Kidney (tissue), 14 donors: Measurements from ENCODE around the gene TSHR. TPM values are rescaled to one million over a fixed set of nuclear protein-coding genes. Genes with fewer than 3 reads are reported as not detected.

Experiments
- DNase-seq, 5 donors: peaks; one replicate each; pipeline ENCODE4 v3.0.0-alpha.2; 2013 to 2020
- FAIRE-seq: peaks from 2 replicates; lab custom pipeline; 2012; peaks lifted over from hg19 to GRCh38; lab: Jason Lieb, UNC
- H3K27ac ChIP-seq, 2 donors: one replicate each; pipeline ENCODE4 v1.7.0; 2013; ENCODE audit warnings: low read depth in 2 of 2, low read length in 2 of 2, inconsistent platforms in 1 of 2
- H3K27me3 ChIP-seq: one replicate; pipeline ENCODE4 v1.7.1; 2013; ENCODE audit warnings: low read length, inconsistent platforms; ENCODE audit not compliant: control insufficient read depth, insufficient read depth
- H3K36me3 ChIP-seq, 3 donors: one replicate each; pipeline versions ENCODE4 v1.7.0 to v1.7.1; 2013; ENCODE audit warnings: low read length in 3 of 3, control low read depth in 1 of 3, inconsistent platforms in 1 of 3; ENCODE audit not compliant: insufficient read depth in 3 of 3, control insufficient read depth in 2 of 3
- H3K4me1 ChIP-seq, 3 donors: one replicate each; pipeline versions ENCODE4 v1.7.0 to v1.7.1; 2013; ENCODE audit warnings: low read length in 3 of 3, inconsistent platforms in 1 of 3, low read depth in 1 of 3; ENCODE audit not compliant: control insufficient read depth in 2 of 3, insufficient read depth in 2 of 3
- H3K4me3 ChIP-seq, 3 donors: one replicate each; pipeline versions ENCODE4 v1.7.0 to v1.8.1; 2013; ENCODE audit warnings: low read length in 3 of 3, control low read depth in 1 of 3, inconsistent platforms in 1 of 3
- H3K9ac ChIP-seq, 3 donors: one replicate each; pipeline versions ENCODE4 v1.7.0 to v1.7.1; 2013; ENCODE audit warnings: low read length in 3 of 3, control low read depth in 1 of 3, inconsistent platforms in 1 of 3
- H3K9me3 ChIP-seq, 3 donors: one replicate each; pipeline versions ENCODE4 v1.7.0 to v1.7.1; 2013; ENCODE audit warnings: low read length in 3 of 3, control low read depth in 1 of 3, inconsistent platforms in 1 of 3; ENCODE audit not compliant: control insufficient read depth in 2 of 3, insufficient read depth in 1 of 3
- intact Hi-C: fragments of 100-400 bp; cut with DNase I; formaldehyde crosslinking; loops from one replicate; pipeline ENCODE4 v1.11.1; 2022
- polyA plus RNA-seq: library from polyadenylated mRNA; stranded (reverse); fragments of 350-450 nt; fragmentation: Illumina TruSeq; extraction: RNeasy Lipid Tissue Mini Kit (QIAGEN cat#74804); gene quantifications from one replicate; pipeline ENCODE4 v1.2.3, GENCODE V29; 2014; ENCODE audit warnings: low read depth, low replicate concordance; ENCODE audit not compliant: insufficient read depth
- total RNA-seq: library from RNA; stranded (reverse); fragmentation: NEBNext Ultra II Directional; extraction: Animal tissue kit (Norgen Biotek cat#: 25700); gene quantifications from one replicate; pipeline ENCODE4 v1.2.1, GENCODE V29; 2021
- TF ChIP-seq, protein P1 (sequence below): IDR thresholded peaks from 3 replicates; pipeline ENCODE4 v1.5.1; 2012; ENCODE audit warnings: mild to moderate bottlenecking, moderate library complexity, borderline replicate concordance; ENCODE audit not compliant: insufficient read depth; ENCODE audit errors: extremely low read depth
- donor health status: control.
- donor health status: control.
- donor health status: control.
- donor health status: control.
- donor health status: control.
- donor health status: DM: yes; HTN: yes; CAD: no.
- donor health status: Normal renal cell carcinoma (clear cell type).

Gene TSHR
- total and polyA plus RNA-seq, 2 donors from 2014 or later: 0.98 TPM; not detected in 1

DNA sequence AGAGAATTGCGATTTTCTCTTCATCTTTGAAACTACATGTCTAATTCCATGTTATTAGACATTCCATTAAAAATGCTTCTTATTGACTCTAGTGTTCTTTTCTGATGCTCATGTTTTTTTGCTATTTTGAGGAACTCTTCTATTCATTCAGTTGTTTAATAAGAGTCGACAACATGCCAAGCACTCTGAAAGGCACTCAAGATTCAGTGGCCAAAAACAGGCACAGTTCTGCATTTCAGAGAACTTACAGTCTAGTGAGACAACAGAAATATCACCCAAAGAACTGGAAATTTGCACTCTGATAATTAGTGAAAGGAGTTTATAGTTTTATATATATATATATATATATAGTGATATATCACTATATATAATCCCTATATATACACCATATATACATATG is 111.7 kb downstream of the TSHR start:
- intact Hi-C loops: no loop called here
- no peak overlapping the region for H3K27ac ChIP-seq
- FAIRE-seq: no peak

DNA sequence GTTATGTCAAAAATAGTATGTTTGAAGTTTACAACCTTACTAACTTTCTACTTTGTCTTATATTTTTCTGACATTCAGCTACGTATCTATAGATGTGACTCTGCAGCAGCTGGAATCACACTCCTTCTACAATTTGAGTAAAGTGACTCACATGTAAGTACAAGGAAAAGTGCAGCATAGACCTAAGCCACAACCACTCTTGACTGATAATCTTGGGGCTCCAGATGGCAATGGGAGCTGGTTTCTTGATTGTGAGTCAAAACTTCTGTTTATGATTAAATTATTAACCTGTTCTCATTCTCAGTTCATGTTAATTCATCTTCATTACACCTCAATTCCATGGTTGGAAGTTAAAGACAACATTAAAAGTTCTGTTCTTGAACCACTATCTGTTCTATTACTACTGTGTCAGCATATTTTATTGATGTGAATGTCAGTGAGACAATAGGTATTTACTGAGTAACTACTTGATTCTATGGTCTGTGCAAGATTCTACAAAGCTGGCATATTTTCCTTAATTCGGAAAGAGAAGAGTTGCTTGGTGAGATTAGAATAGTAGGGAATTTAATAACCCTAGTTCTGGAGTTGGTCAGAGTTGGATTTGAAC is 112.9 kb downstream of the TSHR start:
- no peak overlapping the region for H3K9ac ChIP-seq
- H3K9me3 ChIP-seq: no peaks in the 10 kb centered on the region
- no peaks in the 10 kb centered on the region for H3K4me1 ChIP-seq
- intact Hi-C loops: no loop called here
- no peak overlapping the region for H3K27ac ChIP-seq
- FAIRE-seq (no peak), DNase-seq (no peak)
- H3K36me3 ChIP-seq: no peaks in the 10 kb centered on the region
- H3K27me3 ChIP-seq: no peaks in the 10 kb centered on the region
- no peak overlapping the region for H3K4me3 ChIP-seq
- TF ChIP-seq, protein P1, sequence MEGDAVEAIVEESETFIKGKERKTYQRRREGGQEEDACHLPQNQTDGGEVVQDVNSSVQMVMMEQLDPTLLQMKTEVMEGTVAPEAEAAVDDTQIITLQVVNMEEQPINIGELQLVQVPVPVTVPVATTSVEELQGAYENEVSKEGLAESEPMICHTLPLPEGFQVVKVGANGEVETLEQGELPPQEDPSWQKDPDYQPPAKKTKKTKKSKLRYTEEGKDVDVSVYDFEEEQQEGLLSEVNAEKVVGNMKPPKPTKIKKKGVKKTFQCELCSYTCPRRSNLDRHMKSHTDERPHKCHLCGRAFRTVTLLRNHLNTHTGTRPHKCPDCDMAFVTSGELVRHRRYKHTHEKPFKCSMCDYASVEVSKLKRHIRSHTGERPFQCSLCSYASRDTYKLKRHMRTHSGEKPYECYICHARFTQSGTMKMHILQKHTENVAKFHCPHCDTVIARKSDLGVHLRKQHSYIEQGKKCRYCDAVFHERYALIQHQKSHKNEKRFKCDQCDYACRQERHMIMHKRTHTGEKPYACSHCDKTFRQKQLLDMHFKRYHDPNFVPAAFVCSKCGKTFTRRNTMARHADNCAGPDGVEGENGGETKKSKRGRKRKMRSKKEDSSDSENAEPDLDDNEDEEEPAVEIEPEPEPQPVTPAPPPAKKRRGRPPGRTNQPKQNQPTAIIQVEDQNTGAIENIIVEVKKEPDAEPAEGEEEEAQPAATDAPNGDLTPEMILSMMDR: no peak

More for the DNA sequence above, 111.7 kb downstream of the TSHR start:
- no peak overlapping the region for H3K9ac ChIP-seq
- H3K4me1 ChIP-seq: no peaks in the 10 kb centered on the region
- no peak for DNase-seq
- TF ChIP-seq, protein P1: no peak
- H3K9me3 ChIP-seq: no peaks in the 10 kb centered on the region
- no peak overlapping the region for H3K4me3 ChIP-seq
- no peaks in the 10 kb centered on the region for H3K36me3 ChIP-seq
- no peaks in the 10 kb centered on the region for H3K27me3 ChIP-seq

DNA sequence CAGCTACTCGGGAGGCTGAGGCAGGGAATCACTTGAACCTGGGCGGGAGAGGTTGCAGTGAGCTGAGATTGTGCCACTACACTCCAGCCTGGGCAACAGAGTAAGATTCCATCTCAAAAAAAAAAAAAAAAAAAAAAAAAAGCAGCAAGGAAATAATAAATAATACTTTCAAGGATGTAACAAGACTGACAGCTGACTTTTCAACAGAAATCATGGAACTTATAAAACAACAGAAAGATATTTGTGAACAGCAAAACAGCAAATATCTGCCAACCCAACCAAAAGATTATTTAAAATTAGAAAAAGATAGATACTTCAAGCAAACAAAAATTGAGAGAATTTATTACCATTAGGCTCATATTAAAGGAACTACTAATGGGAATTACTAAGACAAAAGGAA is 115.1 kb downstream of the TSHR start:
- intact Hi-C loops: no loop called here
- TF ChIP-seq, protein P1: no peak
- H3K4me3 ChIP-seq: no peak overlapping the region
- H3K27me3 ChIP-seq: no peaks in the 10 kb centered on the region
- no peaks in the 10 kb centered on the region for H3K36me3 ChIP-seq
- no peak overlapping the region for H3K9ac ChIP-seq
- FAIRE-seq (no peak), DNase-seq (no peak)
- no peaks in the 10 kb centered on the region for H3K9me3 ChIP-seq
- H3K27ac ChIP-seq: no peak overlapping the region
- H3K4me1 ChIP-seq: no peaks in the 10 kb centered on the region

DNA sequence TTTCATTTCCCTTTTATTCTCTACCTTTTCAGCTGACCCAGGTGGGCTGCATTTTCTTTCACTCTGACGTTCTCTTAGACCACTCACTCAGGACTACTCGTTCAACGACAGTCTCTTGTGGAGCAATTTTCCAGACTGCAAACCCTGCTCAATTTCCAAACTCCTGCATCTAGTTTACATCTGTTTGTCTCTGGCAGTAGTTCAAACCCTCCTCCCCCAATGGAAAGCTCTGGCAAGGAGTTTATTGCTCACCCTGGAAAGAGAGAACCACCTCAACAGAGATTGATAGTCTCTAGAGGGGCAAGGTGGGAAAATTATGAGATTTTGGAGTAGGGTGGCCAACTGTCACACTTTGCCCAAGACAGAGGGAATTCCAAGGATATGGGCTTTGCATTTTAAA is 130.2 kb downstream of the TSHR start:
- Histone ChIP-seq H3K27ac (no peak overlapping the region), H3K27me3 (no peaks in the 10 kb centered on the region), H3K4me3 (no peak overlapping the region), H3K9ac (no peak overlapping the region), H3K9me3 (no peaks in the 10 kb centered on the region), H3K4me1 (no peaks in the 10 kb centered on the region), H3K36me3 (no peaks in the 10 kb centered on the region)
- FAIRE-seq: no peak
- DNase-seq: no peak
- TF ChIP-seq, protein P1: no peak
- intact Hi-C loops: no loop called here
